ENCODE results near the gene CORO7.

DNA sequence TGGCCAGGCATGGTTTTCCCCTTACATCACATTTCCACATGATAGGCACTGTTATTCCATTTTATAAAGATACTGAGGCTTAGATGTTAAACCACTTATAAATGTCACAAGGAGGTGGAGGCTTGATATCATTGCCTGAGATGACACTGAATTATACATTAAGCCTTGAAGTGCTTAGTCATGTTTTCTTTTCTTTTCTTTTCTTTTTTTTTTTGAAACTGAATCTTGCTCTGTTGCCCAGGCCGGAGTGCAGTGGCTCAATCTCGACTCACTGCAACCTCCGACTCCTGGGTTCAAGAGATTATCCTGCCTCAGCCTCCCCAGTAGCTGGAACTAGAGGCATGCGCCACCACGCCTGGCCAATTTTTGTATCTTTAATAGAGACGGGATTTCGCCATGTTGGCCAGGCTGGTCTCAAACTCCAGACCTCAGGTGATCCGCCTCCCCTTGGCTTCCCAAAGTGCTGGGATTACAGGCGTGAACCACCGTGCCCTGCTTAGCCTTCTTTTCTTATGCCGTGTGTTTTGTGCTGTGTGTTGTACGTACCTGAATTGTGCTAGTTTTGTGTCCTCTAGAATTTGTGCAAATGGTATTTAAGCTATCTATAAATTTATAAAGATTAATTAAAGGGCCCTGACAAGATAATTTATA, 10.5 kb upstream of the CORO7 start:
- no peak for TF ChIP-seq CTCF (conservative IDR thresholded peaks at IDR 0.05)
- no peak for TF ChIP-seq ZFX (IDR thresholded peaks at IDR 0.05)
